HCT116 (cell line): ENCODE results near the gene PI16. TPM values are rescaled to one million over a fixed set of nuclear protein-coding genes. Genes with fewer than 3 reads are reported as not detected.

Source experiments
- ATAC-seq: fragments of 200-7000 bp; cut with Tn5 transposase; 2 replicates; pipeline ENCODE4 v1.9.1; 2020; ENCODE audit warnings: mild to moderate bottlenecking, moderate library complexity
- BruUV-seq: library from RNA; stranded (reverse); fragments of 400-500 nt; replicated peaks from 2 replicates; lab custom pipeline; 2021; lab: Mats Ljungman, UMichigan
- CTCF ChIA-PET: fragments of 300-600 bp; sonication (Branson Sonifier 250); formaldehyde crosslinking; loops from one replicate; lab custom pipeline; 2021; ENCODE audit warnings: antibody characterized with exemption; lab: Charles Lee
- POLR2A ChIA-PET: fragments of 300-600, 350-600 bp; sonication (Branson Sonifier 250); formaldehyde crosslinking; loops from one replicate; lab custom pipeline; 2021; ENCODE audit warnings: antibody characterized with exemption; lab: Charles Lee
- RAD21 ChIA-PET, 2 experiments: fragments of 300-600 bp; sonication (Branson Sonifier 250); formaldehyde crosslinking; loops; one replicate each; lab custom pipeline; 2023; ENCODE audit warnings: low total read pairs in 2 of 2; ENCODE audit not compliant: uncharacterized antibody in 2 of 2, unreplicated experiment in 2 of 2, low non-redundant PET in 1 of 2; lab: Charles Lee
- DNase-seq: peaks from one replicate; pipeline ENCODE4 v3.0.0-alpha.2; 2010; ENCODE audit warnings: low read depth, low spot score
- H2AFZ ChIP-seq: fragments of 200-600 bp; shearing (Covaris generic), sonication (generic); 2 replicates; pipeline ENCODE4 v1.6.1; 2017; ENCODE audit warnings: low read depth, mixed run types, mixed read lengths, antibody characterized with exemption, low read length; ENCODE audit not compliant: poor library complexity, severe bottlenecking
- H3K27ac ChIP-seq: 2 replicates; pipeline ENCODE4 v1.5.1; 2012; ENCODE audit warnings: low read depth, low read length
- H3K27me3 ChIP-seq: fragments of 200-600 bp; sonication (generic); 2 replicates; pipeline ENCODE4 v1.6.1; 2016; ENCODE audit warnings: mixed run types, low read length, mixed read lengths; ENCODE audit not compliant: insufficient read depth
- H3K36me3 ChIP-seq, 2 experiments: fragments of 200-500 bp in 1 of 2; fragments of 200-600 bp in 1 of 2; sonication (Bioruptor generic) in 1 of 2; sonication (generic) in 1 of 2; 2 replicates each; pipeline versions ENCODE4 v1.5.1 to v1.6.1; 2014 to 2016; ENCODE audit warnings: low read length in 2 of 2, inconsistent platforms in 1 of 2, mixed read lengths in 1 of 2, mixed run types in 1 of 2; ENCODE audit not compliant: insufficient read depth in 2 of 2, control insufficient read depth in 1 of 2
- H3K4me1 ChIP-seq, 2 experiments: fragments of 200-600 bp in 1 of 2; sonication (generic) in 1 of 2; 2 replicates each; pipeline versions ENCODE4 v1.5.1 to v1.6.1; 2012 to 2017; ENCODE audit warnings: low read length in 2 of 2, inconsistent platforms in 1 of 2, mild to moderate bottlenecking in 1 of 2, mixed read lengths in 1 of 2, mixed run types in 1 of 2, moderate library complexity in 1 of 2; ENCODE audit not compliant: insufficient read depth in 2 of 2, control insufficient read depth in 1 of 2
- H3K4me2 ChIP-seq: fragments of 200-600 bp; sonication (generic); 2 replicates; pipeline ENCODE4 v1.6.1; 2017; ENCODE audit warnings: mixed run types, low read length, mixed read lengths
- H3K4me3 ChIP-seq, 2 experiments: fragments of 200-600 bp in 1 of 2; sonication (generic) in 1 of 2; replicated peaks in 1 of 2; 2 replicates each; pipeline ENCODE4 v1.5.1; 2011 to 2016; ENCODE audit warnings: low read length in 2 of 2, control low read depth in 1 of 2, low read depth in 1 of 2, mild to moderate bottlenecking in 1 of 2, mixed read lengths in 1 of 2, mixed run types in 1 of 2
- H3K79me2 ChIP-seq: fragments of 200-600 bp; sonication (generic); 2 replicates; pipeline ENCODE4 v1.6.1; 2017; ENCODE audit warnings: mild to moderate bottlenecking, mixed run types, low read length, moderate library complexity, mixed read lengths; ENCODE audit not compliant: insufficient read depth
- H3K9ac ChIP-seq: fragments of 200-600 bp; sonication (generic); 2 replicates; pipeline ENCODE4 v1.6.1; 2016; ENCODE audit warnings: low read length, mixed read lengths
- H3K9me2 ChIP-seq: fragments of 200-600 bp; sonication (generic), shearing (Covaris generic); 2 replicates; pipeline ENCODE4 v1.6.1; 2017; ENCODE audit warnings: mixed run types, mild to moderate bottlenecking, moderate library complexity; ENCODE audit not compliant: insufficient read depth
- H3K9me3 ChIP-seq, 2 experiments: fragments of 200-500 bp in 1 of 2; fragments of 200-600 bp in 1 of 2; sonication (Bioruptor generic) in 1 of 2; sonication (generic) in 1 of 2; 2 replicates each; pipeline ENCODE4 v1.6.1; 2014 to 2017; ENCODE audit warnings: low read length in 2 of 2, mixed read lengths in 2 of 2, inconsistent platforms in 1 of 2, low read depth in 1 of 2, mild to moderate bottlenecking in 1 of 2, mixed run types in 1 of 2, moderate library complexity in 1 of 2; ENCODE audit not compliant: control insufficient read depth in 1 of 2, insufficient read depth in 1 of 2
- H4K20me1 ChIP-seq: fragments of 200-600 bp; sonication (generic), shearing (Covaris generic); 2 replicates; pipeline ENCODE4 v1.6.1; 2017; ENCODE audit warnings: mixed run types, mild to moderate bottlenecking, moderate library complexity; ENCODE audit not compliant: insufficient read depth
- ATF3 ChIP-seq: IDR thresholded peaks from 2 replicates; pipeline ENCODE4 v1.6.1; 2012
- CBX3 ChIP-seq: IDR thresholded peaks from 2 replicates; pipeline ENCODE4 v1.6.1; 2012; ENCODE audit warnings: low read depth
- CEBPB ChIP-seq: IDR thresholded peaks from 2 replicates; pipeline ENCODE4 v1.6.1; 2012; ENCODE audit warnings: low read depth
- CTCF ChIP-seq, 3 experiments: fragments of 200-600 bp in 1 of 3; sonication (generic) in 1 of 3; IDR thresholded peaks in 2 of 3; conservative IDR thresholded peaks in 1 of 3; 2 replicates each; pipeline ENCODE4 v1.5.1; 2012 to 2017; ENCODE audit warnings: low read depth in 2 of 3, low read length in 2 of 3, antibody characterized with exemption in 1 of 3, borderline replicate concordance in 1 of 3, control low read depth in 1 of 3, mild to moderate bottlenecking in 1 of 3, mixed read lengths in 1 of 3, mixed run types in 1 of 3, moderate library complexity in 1 of 3; ENCODE audit not compliant: insufficient read depth in 1 of 3
- EZH2phosphoT487 ChIP-seq: fragments of 200-600 bp; IDR thresholded peaks from 2 replicates; pipeline ENCODE4 v1.6.1; 2018; ENCODE audit warnings: antibody characterized with exemption, borderline replicate concordance
- FOSL1 ChIP-seq: IDR thresholded peaks from 2 replicates; pipeline ENCODE4 v1.6.1; 2012; ENCODE audit warnings: low read depth
- JUND ChIP-seq: IDR thresholded peaks from 2 replicates; pipeline ENCODE4 v1.6.1; 2012
- MAX ChIP-seq: IDR thresholded peaks from 2 replicates; pipeline ENCODE4 v1.6.1; 2012
- POLR2AphosphoS5 ChIP-seq: IDR thresholded peaks from 2 replicates; pipeline ENCODE4 v1.6.1; 2011; ENCODE audit warnings: mild to moderate bottlenecking, low read depth, low read length, moderate library complexity
- RAD21 ChIP-seq: IDR thresholded peaks from 2 replicates; pipeline ENCODE4 v1.6.1; 2012; ENCODE audit warnings: low read depth, mild to moderate bottlenecking
- SP1 ChIP-seq: IDR thresholded peaks from 2 replicates; pipeline ENCODE4 v1.6.1; 2012; ENCODE audit warnings: low read depth
- SRF ChIP-seq: IDR thresholded peaks from 2 replicates; pipeline ENCODE4 v1.6.1; 2012; ENCODE audit warnings: low read depth
- TCF7L2 ChIP-seq: IDR thresholded peaks from 2 replicates; pipeline ENCODE4 v1.7.0; 2011; ENCODE audit warnings: borderline replicate concordance, inconsistent platforms; ENCODE audit not compliant: insufficient read depth, insufficient read length; ENCODE audit errors: extremely low read depth
- ZBTB33 ChIP-seq: IDR thresholded peaks from 2 replicates; pipeline ENCODE4 v1.6.1; 2011; ENCODE audit warnings: mild to moderate bottlenecking, low read length, moderate library complexity; ENCODE audit not compliant: insufficient replicate concordance; ENCODE audit errors: extremely low read depth
- intact Hi-C: fragments of 100-400 bp; cut with micrococcal nuclease; formaldehyde crosslinking; loops from 2 replicates; pipeline ENCODE4 v1.10.0; 2022
- total RNA-seq: library from RNA; stranded (reverse); gene quantifications from one replicate; pipeline ENCODE4 v1.2.1, GENCODE V29; 2021; ENCODE audit not compliant: unreplicated experiment
- TF ChIP-seq, protein P1 (sequence below): IDR thresholded peaks from 2 replicates; pipeline ENCODE4 v1.6.1; 2012; ENCODE audit warnings: low read depth

The PI16 gene
- total RNA-seq, 1 experiment from 2014 or later: 0.59 TPM

- Histone ChIP-seq H3K27me3 (no peaks in the 10 kb centered on the region), H3K36me3 (0 out of 4 replicates have a peak, but pooled peaks cover 0 to 2% of the 10 kb centered on the region in 2 experiments), H3K9me2 (no peaks in the 10 kb centered on the region), H3K27ac (no peak overlapping the region), H4K20me1 (no peaks in the 10 kb centered on the region), H3K9me3 (no peaks in the 10 kb centered on the region), H3K9ac (no peak overlapping the region), H3K4me2 (no peak overlapping the region), H3K79me2 (no peaks in the 10 kb centered on the region), H3K4me3 (no peak overlapping the region), H2AFZ (no peak overlapping the region), H3K4me1 (peaks cover 0 to 3% of the 10 kb centered on the region in 2 experiments; a peak in 1 of 4 replicates)
- ChIA-PET CTCF (no interaction called here), RAD21 (no interaction called here), POLR2A (no interaction called here)
- TF ChIP-seq ZBTB33 (no peak), RAD21 (no peak), EZH2phosphoT487 (no peak), POLR2AphosphoS5 (no peak), TCF7L2 (no peak), SRF (no peak), MAX (no peak), SP1 (no peak), CTCF (IDR thresholded peaks at IDR 0.05 in 2 of 3, conservative IDR thresholded peaks at IDR 0.05 in 1 of 3; ENCODE audit: borderline replicate concordance in 1 of 3, insufficient read depth in 1 of 3, low read depth in 2 of 3, low read length in 2 of 3) (no peak), FOSL1 (no peak), CEBPB (no peak), ATF3 (no peak), JUND (no peak), CBX3 (no peak)
- TF ChIP-seq, protein P1, sequence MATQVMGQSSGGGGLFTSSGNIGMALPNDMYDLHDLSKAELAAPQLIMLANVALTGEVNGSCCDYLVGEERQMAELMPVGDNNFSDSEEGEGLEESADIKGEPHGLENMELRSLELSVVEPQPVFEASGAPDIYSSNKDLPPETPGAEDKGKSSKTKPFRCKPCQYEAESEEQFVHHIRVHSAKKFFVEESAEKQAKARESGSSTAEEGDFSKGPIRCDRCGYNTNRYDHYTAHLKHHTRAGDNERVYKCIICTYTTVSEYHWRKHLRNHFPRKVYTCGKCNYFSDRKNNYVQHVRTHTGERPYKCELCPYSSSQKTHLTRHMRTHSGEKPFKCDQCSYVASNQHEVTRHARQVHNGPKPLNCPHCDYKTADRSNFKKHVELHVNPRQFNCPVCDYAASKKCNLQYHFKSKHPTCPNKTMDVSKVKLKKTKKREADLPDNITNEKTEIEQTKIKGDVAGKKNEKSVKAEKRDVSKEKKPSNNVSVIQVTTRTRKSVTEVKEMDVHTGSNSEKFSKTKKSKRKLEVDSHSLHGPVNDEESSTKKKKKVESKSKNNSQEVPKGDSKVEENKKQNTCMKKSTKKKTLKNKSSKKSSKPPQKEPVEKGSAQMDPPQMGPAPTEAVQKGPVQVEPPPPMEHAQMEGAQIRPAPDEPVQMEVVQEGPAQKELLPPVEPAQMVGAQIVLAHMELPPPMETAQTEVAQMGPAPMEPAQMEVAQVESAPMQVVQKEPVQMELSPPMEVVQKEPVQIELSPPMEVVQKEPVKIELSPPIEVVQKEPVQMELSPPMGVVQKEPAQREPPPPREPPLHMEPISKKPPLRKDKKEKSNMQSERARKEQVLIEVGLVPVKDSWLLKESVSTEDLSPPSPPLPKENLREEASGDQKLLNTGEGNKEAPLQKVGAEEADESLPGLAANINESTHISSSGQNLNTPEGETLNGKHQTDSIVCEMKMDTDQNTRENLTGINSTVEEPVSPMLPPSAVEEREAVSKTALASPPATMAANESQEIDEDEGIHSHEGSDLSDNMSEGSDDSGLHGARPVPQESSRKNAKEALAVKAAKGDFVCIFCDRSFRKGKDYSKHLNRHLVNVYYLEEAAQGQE: no peak
- intact Hi-C loops: no loop called here
- no TSS peak for BruUV-seq
- no peak for DNase-seq
- no peak for ATAC-seq
These were observed 27.6 kb upstream of the PI16 start for GRCh38 chr6:36926708-36927513.
